Measurements from ENCODE around the gene TTC21A. TPM values are rescaled to one million over a fixed set of nuclear protein-coding genes. Genes with fewer than 3 reads are reported as not detected.
A peak's percentile ranks its signal among the peaks of the same experiment; 100 is the strongest.

TTC21A gene
- total RNA-seq, 1 donor from 2014 or later, result 16.1 TPM

GRCh38 chr3:39130026-39130425, 22.5 kb downstream of the TTC21A start:
- DNase-seq (ENCODE audit: low spot score, unreplicated experiment), result no peak
- H3K36me3 Mint-ChIP-seq (ENCODE audit: insufficient read depth), result peaks cover 5% of the 10 kb centered on the region
- peaks cover 38% of the 10 kb centered on the region for H3K4me1 Mint-ChIP-seq (ENCODE audit: low read depth)
- H3K4me3 Mint-ChIP-seq (ENCODE audit: low read depth), result no peak overlapping the region
- H3K27me3 Mint-ChIP-seq, result peaks cover 7% of the 10 kb centered on the region
- no peak overlapping the region for H3K27ac Mint-ChIP-seq
- H3K9me3 Mint-ChIP-seq (ENCODE audit: low read depth), result no peaks in the 10 kb centered on the region
- no peak for TF ChIP-seq CTCF (IDR thresholded peaks at IDR 0.05; ENCODE audit: unreplicated experiment)

- no peak for TF ChIP-seq CTCF (IDR thresholded peaks at IDR 0.05; ENCODE audit: unreplicated experiment)
- Mint-ChIP-seq H3K27ac (peak overlapping the region; percentile 74), H3K36me3 (ENCODE audit: insufficient read depth) (peaks cover 6% of the 10 kb centered on the region), H3K4me3 (ENCODE audit: low read depth) (no peak overlapping the region), H3K27me3 (peaks cover 7% of the 10 kb centered on the region), H3K9me3 (ENCODE audit: low read depth) (no peaks in the 10 kb centered on the region), H3K4me1 (ENCODE audit: low read depth) (peaks cover 36% of the 10 kb centered on the region)
- DNase-seq (ENCODE audit: low spot score, unreplicated experiment), result no peak
Measured at GRCh38 chr3:39130693-39131265, 23.3 kb downstream of the TTC21A start.

- Mint-ChIP-seq H3K9me3 (ENCODE audit: low read depth) (no peaks in the 10 kb centered on the region), H3K36me3 (ENCODE audit: insufficient read depth) (peaks cover 6% of the 10 kb centered on the region), H3K4me1 (ENCODE audit: low read depth) (peaks cover 26% of the 10 kb centered on the region), H3K27ac (no peak overlapping the region), H3K4me3 (ENCODE audit: low read depth) (no peak overlapping the region), H3K27me3 (peaks cover 7% of the 10 kb centered on the region)
- TF ChIP-seq CTCF (IDR thresholded peaks at IDR 0.05; ENCODE audit: unreplicated experiment), result no peak
- no peak for DNase-seq (ENCODE audit: low spot score, unreplicated experiment)
Measured at GRCh38 chr3:39132096-39133092, 24.9 kb downstream of the TTC21A start.

- no peaks in the 10 kb centered on the region for H3K9me3 Mint-ChIP-seq (ENCODE audit: low read depth)
- H3K4me3 Mint-ChIP-seq (ENCODE audit: low read depth), result no peak overlapping the region
- TF ChIP-seq CTCF (IDR thresholded peaks at IDR 0.05; ENCODE audit: unreplicated experiment), result no peak
- H3K4me1 Mint-ChIP-seq (ENCODE audit: low read depth), result peaks cover 25% of the 10 kb centered on the region
- DNase-seq (ENCODE audit: low spot score, unreplicated experiment), result no peak
- H3K36me3 Mint-ChIP-seq (ENCODE audit: insufficient read depth), result peaks cover 10% of the 10 kb centered on the region
- no peak overlapping the region for H3K27ac Mint-ChIP-seq
- H3K27me3 Mint-ChIP-seq, result peaks cover 7% of the 10 kb centered on the region
Measured at GRCh38 chr3:39133093-39133490, 25.6 kb downstream of the TTC21A start.

GRCh38 chr3:39133822-39134221, 26.3 kb downstream of the TTC21A start:
- peaks cover 25% of the 10 kb centered on the region for H3K4me1 Mint-ChIP-seq (ENCODE audit: low read depth)
- H3K36me3 Mint-ChIP-seq (ENCODE audit: insufficient read depth), result peaks cover 10% of the 10 kb centered on the region
- no peak overlapping the region for H3K27ac Mint-ChIP-seq
- H3K4me3 Mint-ChIP-seq (ENCODE audit: low read depth), result no peak overlapping the region
- H3K9me3 Mint-ChIP-seq (ENCODE audit: low read depth), result no peaks in the 10 kb centered on the region
- TF ChIP-seq CTCF (IDR thresholded peaks at IDR 0.05; ENCODE audit: unreplicated experiment), result no peak
- DNase-seq (ENCODE audit: low spot score, unreplicated experiment), result no peak
- H3K27me3 Mint-ChIP-seq, result peaks cover 7% of the 10 kb centered on the region
